HL-60 (cell line): ENCODE results near the gene NOS1AP.

Experiments
- DNase-seq, 2 experiments: peaks; one replicate each; pipeline ENCODE4 v3.0.0-alpha.2; 2010 to 2020; ENCODE audit warnings: low read depth in 1 of 2, low spot score in 1 of 2
- H3K27ac ChIP-seq: fragments of 250-450 bp; sonication (Bioruptor Pico); replicated peaks from 2 replicates; pipeline ENCODE4 v1.5.1; 2020; ENCODE audit warnings: mild to moderate bottlenecking, moderate library complexity
- H3K27me3 ChIP-seq: fragments of 250-450 bp; sonication (Bioruptor Pico); 2 replicates; pipeline ENCODE4 v1.5.1; 2021; ENCODE audit warnings: mild to moderate bottlenecking, moderate library complexity; ENCODE audit not compliant: insufficient read depth, poor library complexity, severe bottlenecking
- H3K4me3 ChIP-seq: replicated peaks from 2 replicates; pipeline ENCODE4 v1.5.1; 2011; ENCODE audit warnings: mild to moderate bottlenecking, control low read depth, low read length; ENCODE audit not compliant: insufficient read depth
- GABPA ChIP-seq: IDR thresholded peaks from 2 replicates; pipeline ENCODE4 v1.6.1; 2012; ENCODE audit warnings: low read depth
- POLR2AphosphoS5 ChIP-seq: IDR thresholded peaks from 2 replicates; pipeline ENCODE4 v1.6.1; 2012; ENCODE audit warnings: low read depth
- REST ChIP-seq: IDR thresholded peaks from 2 replicates; pipeline ENCODE4 v1.6.1; 2012; ENCODE audit warnings: low read depth; ENCODE audit not compliant: insufficient replicate concordance
- SPI1 ChIP-seq: IDR thresholded peaks from 2 replicates; pipeline ENCODE4 v1.6.1; 2012; ENCODE audit warnings: low read depth, mild to moderate bottlenecking, borderline replicate concordance
- TF ChIP-seq, protein P1 (sequence below): IDR thresholded peaks from one replicate; pipeline ENCODE4 v1.5.1; 2011; ENCODE audit warnings: low read length, control low read depth, inconsistent platforms; ENCODE audit not compliant: insufficient read depth

NOS1AP gene

GRCh38 chr1:162368451-162368850, 299.0 kb downstream of the NOS1AP start:
- no peaks in the 10 kb centered on the region for H3K27me3 ChIP-seq
- no peak for DNase-seq
- H3K27ac ChIP-seq = no peak overlapping the region
- TF ChIP-seq SPI1 = no peak
- TF ChIP-seq REST = no peak
- no peak for TF ChIP-seq POLR2AphosphoS5
- TF ChIP-seq, protein P1, sequence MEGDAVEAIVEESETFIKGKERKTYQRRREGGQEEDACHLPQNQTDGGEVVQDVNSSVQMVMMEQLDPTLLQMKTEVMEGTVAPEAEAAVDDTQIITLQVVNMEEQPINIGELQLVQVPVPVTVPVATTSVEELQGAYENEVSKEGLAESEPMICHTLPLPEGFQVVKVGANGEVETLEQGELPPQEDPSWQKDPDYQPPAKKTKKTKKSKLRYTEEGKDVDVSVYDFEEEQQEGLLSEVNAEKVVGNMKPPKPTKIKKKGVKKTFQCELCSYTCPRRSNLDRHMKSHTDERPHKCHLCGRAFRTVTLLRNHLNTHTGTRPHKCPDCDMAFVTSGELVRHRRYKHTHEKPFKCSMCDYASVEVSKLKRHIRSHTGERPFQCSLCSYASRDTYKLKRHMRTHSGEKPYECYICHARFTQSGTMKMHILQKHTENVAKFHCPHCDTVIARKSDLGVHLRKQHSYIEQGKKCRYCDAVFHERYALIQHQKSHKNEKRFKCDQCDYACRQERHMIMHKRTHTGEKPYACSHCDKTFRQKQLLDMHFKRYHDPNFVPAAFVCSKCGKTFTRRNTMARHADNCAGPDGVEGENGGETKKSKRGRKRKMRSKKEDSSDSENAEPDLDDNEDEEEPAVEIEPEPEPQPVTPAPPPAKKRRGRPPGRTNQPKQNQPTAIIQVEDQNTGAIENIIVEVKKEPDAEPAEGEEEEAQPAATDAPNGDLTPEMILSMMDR = no peak
- no peak for TF ChIP-seq GABPA
- no peak overlapping the region for H3K4me3 ChIP-seq

GRCh38 chr1:162369571-162369970, 300.1 kb downstream of the NOS1AP start:
- H3K4me3 ChIP-seq = no peak overlapping the region
- no peak for TF ChIP-seq GABPA
- TF ChIP-seq, protein P1 = no peak
- no peak overlapping the region for H3K27ac ChIP-seq
- H3K27me3 ChIP-seq = no peaks in the 10 kb centered on the region
- DNase-seq = no peak

DNA sequence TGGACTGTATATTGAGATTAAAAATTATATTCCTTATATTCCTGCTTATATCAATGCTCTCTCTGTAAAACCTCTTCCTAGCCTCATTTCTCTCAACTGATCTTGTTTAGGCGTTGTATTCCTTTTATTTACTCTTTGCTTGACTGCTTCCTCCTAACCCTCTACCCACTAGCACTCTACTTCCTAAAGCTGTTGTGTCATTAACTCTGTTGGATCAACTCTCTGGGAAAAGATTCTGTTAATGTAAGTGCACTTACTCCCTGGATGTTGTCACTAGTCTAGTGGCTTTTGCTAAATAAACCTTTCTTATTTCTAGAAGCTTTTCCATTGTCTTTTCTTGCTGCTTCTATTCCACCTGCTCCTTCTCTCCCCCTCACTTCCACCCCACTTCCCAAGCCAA, 300.7 kb downstream of the NOS1AP start:
- Histone ChIP-seq H3K27me3 (no peaks in the 10 kb centered on the region), H3K4me3 (no peak overlapping the region), H3K27ac (no peak overlapping the region)
- DNase-seq = no peak
- TF ChIP-seq POLR2AphosphoS5 = no peak
- no peak for TF ChIP-seq GABPA
- TF ChIP-seq, protein P1 = no peak
- TF ChIP-seq SPI1 = no peak

- H3K27me3 ChIP-seq = no peaks in the 10 kb centered on the region
- no peak for DNase-seq
- TF ChIP-seq POLR2AphosphoS5 = no peak
- H3K27ac ChIP-seq = no peak overlapping the region
- H3K4me3 ChIP-seq = no peak overlapping the region
Measured at GRCh38 chr1:162370721-162371120, 301.2 kb downstream of the NOS1AP start.

GRCh38 chr1:162371611-162372010, 302.1 kb downstream of the NOS1AP start:
- TF ChIP-seq GABPA = no peak
- DNase-seq = no peak
- Histone ChIP-seq H3K4me3 (no peak overlapping the region), H3K27me3 (no peaks in the 10 kb centered on the region), H3K27ac (no peak overlapping the region)
